GM19193 (cell line): ENCODE data around the gene SMIM38.

ENCODE experiments used
- POLR2A ChIP-seq: IDR thresholded peaks from 4 replicates; pipeline ENCODE4 v1.6.1; 2011; ENCODE audit not compliant: insufficient read depth, insufficient read length; ENCODE audit errors: extremely low read depth

SMIM38 gene

GRCh38 chr11:69196783-69197169 lies 41.0 kb downstream of the SMIM38 start:
- no peak for TF ChIP-seq POLR2A

GRCh38 chr11:69198891-69199582 lies 43.3 kb downstream of the SMIM38 start:
- TF ChIP-seq POLR2A = no peak

GRCh38 chr11:69199583-69200315 lies 44.0 kb downstream of the SMIM38 start:
- no peak for TF ChIP-seq POLR2A

- no peak for TF ChIP-seq POLR2A
These were observed 44.8 kb downstream of the SMIM38 start for GRCh38 chr11:69200331-69201065.

- TF ChIP-seq POLR2A = no peak
These were observed 45.3 kb downstream of the SMIM38 start for GRCh38 chr11:69201066-69201365.

- TF ChIP-seq POLR2A = no peak
These were observed 46.1 kb downstream of the SMIM38 start for GRCh38 chr11:69201764-69202370.

GRCh38 chr11:69202511-69203221 lies 46.9 kb downstream of the SMIM38 start:
- TF ChIP-seq POLR2A = no peak

GRCh38 chr11:69203381-69203780 lies 47.6 kb downstream of the SMIM38 start:
- no peak for TF ChIP-seq POLR2A

- no peak for TF ChIP-seq POLR2A
These were observed 48.1 kb downstream of the SMIM38 start for GRCh38 chr11:69203901-69204245.

- no peak for TF ChIP-seq POLR2A
These were observed 48.7 kb downstream of the SMIM38 start for GRCh38 chr11:69204246-69204940.

- no peak for TF ChIP-seq POLR2A
These were observed 49.4 kb downstream of the SMIM38 start for GRCh38 chr11:69204941-69205742.
